Keratinocyte (primary cell): Measurements from ENCODE around the gene IL1A. TPM values are rescaled to one million over a fixed set of nuclear protein-coding genes. Genes with fewer than 3 reads are reported as not detected.

Source experiments
- DNase-seq: peaks from one replicate; pipeline ENCODE4 v3.0.0-alpha.2; 2011; ENCODE audit warnings: low read depth, missing footprints, low spot score
- FAIRE-seq: peaks from 2 replicates; lab custom pipeline; 2011; peaks lifted over from hg19 to GRCh38; lab: Jason Lieb, UNC
- H2AFZ ChIP-seq: 2 replicates; pipeline ENCODE4 v1.6.0; 2012; ENCODE audit warnings: low read length, control low read depth, inconsistent platforms; ENCODE audit not compliant: control insufficient read depth
- H3K27ac ChIP-seq: 2 replicates; pipeline ENCODE4 v1.5.1; 2011; ENCODE audit warnings: low read length; ENCODE audit not compliant: control insufficient read depth, insufficient read depth
- H3K27me3 ChIP-seq: 3 replicates; pipeline ENCODE4 v1.6.0; 2011; ENCODE audit warnings: low read length; ENCODE audit not compliant: control insufficient read depth, insufficient read depth; ENCODE audit errors: extremely low read depth
- H3K36me3 ChIP-seq, 2 experiments: 2 replicates in 1 of 2; 3 replicates in 1 of 2; pipeline ENCODE4 v1.5.1; 2011; ENCODE audit warnings: low read length in 2 of 2, mild to moderate bottlenecking in 1 of 2; ENCODE audit not compliant: control insufficient read depth in 2 of 2, insufficient read depth in 2 of 2; ENCODE audit errors: extremely low read depth in 1 of 2
- H3K4me1 ChIP-seq: 3 replicates; pipeline ENCODE4 v1.5.1; 2011; ENCODE audit warnings: low read length; ENCODE audit not compliant: control insufficient read depth, insufficient read depth; ENCODE audit errors: extremely low read depth
- H3K4me2 ChIP-seq: 3 replicates; pipeline ENCODE4 v1.6.0; 2011; ENCODE audit warnings: low read depth, low read length; ENCODE audit not compliant: control insufficient read depth, insufficient read depth; ENCODE audit errors: extremely low read depth
- H3K4me3 ChIP-seq, 3 experiments: fragments of 200-600 bp in 1 of 3; sonication (generic) in 1 of 3; 2 replicates in 2 of 3; 3 replicates in 1 of 3; pipeline ENCODE4 v1.5.1; 2011 to 2016; ENCODE audit warnings: low read length in 3 of 3, mild to moderate bottlenecking in 3 of 3, control low read depth in 2 of 3, inconsistent platforms in 1 of 3, low read depth in 1 of 3, mixed read lengths in 1 of 3, mixed run types in 1 of 3, moderate library complexity in 1 of 3; ENCODE audit not compliant: control insufficient read depth in 2 of 3, insufficient read depth in 2 of 3; ENCODE audit errors: extremely low read depth in 1 of 3
- H3K79me2 ChIP-seq: 2 replicates; pipeline ENCODE4 v1.6.0; 2012; ENCODE audit warnings: low read length; ENCODE audit not compliant: control insufficient read depth, insufficient read depth
- H3K9ac ChIP-seq: 3 replicates; pipeline ENCODE4 v1.6.0; 2011; ENCODE audit warnings: low read length; ENCODE audit not compliant: control insufficient read depth, insufficient read depth; ENCODE audit errors: extremely low read depth
- H3K9me1 ChIP-seq: 3 replicates; pipeline ENCODE4 v1.6.0; 2011; ENCODE audit warnings: low read length; ENCODE audit not compliant: control insufficient read depth, insufficient read depth; ENCODE audit errors: extremely low read depth
- H3K9me3 ChIP-seq: 2 replicates; pipeline ENCODE4 v1.5.1; 2012; ENCODE audit warnings: low read depth, low read length; ENCODE audit not compliant: control insufficient read depth
- H4K20me1 ChIP-seq: 3 replicates; pipeline ENCODE4 v1.6.0; 2011; ENCODE audit warnings: low read length; ENCODE audit not compliant: control insufficient read depth, insufficient read depth; ENCODE audit errors: extremely low read depth
- CTCF ChIP-seq, 3 experiments: IDR thresholded peaks in 1 of 3; conservative IDR thresholded peaks in 1 of 3; optimal IDR thresholded peaks in 1 of 3; 2 replicates in 2 of 3; 3 replicates in 1 of 3; pipeline versions ENCODE3 to v1.5.1; 2011; ENCODE audit warnings: low read length in 3 of 3, mild to moderate bottlenecking in 3 of 3, moderate library complexity in 2 of 3, control low read depth in 1 of 3, inconsistent platforms in 1 of 3; ENCODE audit not compliant: insufficient read depth in 2 of 3; ENCODE audit errors: extremely low read depth in 1 of 3
- EZH2 ChIP-seq: IDR thresholded peaks from one replicate; pipeline ENCODE4 v1.6.1; 2012; ENCODE audit warnings: inconsistent platforms, mild to moderate bottlenecking, low read length, moderate library complexity
- dilution Hi-C: fragments of 300-500 bp; cut with MboI; formaldehyde crosslinking; loops from one replicate; pipeline ENCODE4 v1.7.0; 2020; ENCODE audit warnings: low sequenced_read_pairs; ENCODE audit not compliant: extremely low pct_ligation_motif_present
- polyA plus RNA-seq, 5 experiments: library from polyadenylated mRNA; depleted of rRNA in 3 of 5; stranded (reverse) in 3 of 5; stranded (forward) in 1 of 5; unstranded in 1 of 5; fragments of >200 nt; gene quantifications; 1 replicate in 1 of 5; 2 replicates in 3 of 5; 3 replicates in 1 of 5; pipeline versions ENCODE4 v1.2.1 to v1.2.3, GENCODE V29; 2011 to 2012; ENCODE audit warnings: missing spikeins in 2 of 5, low read depth in 1 of 5, low replicate concordance in 1 of 5

The IL1A gene
- polyA plus RNA-seq, 1 donor (not counting 4 experiments of a cell fraction or from before 2014, with no cell fraction given), result 269 TPM

- Histone ChIP-seq H3K27ac (no peak overlapping the region), H3K36me3 (no peaks in the 10 kb centered on the region), H3K4me1 (peaks cover 13% of the 10 kb centered on the region), H3K4me3 (no peak overlapping the region), H3K27me3 (no peaks in the 10 kb centered on the region), H4K20me1 (no peaks in the 10 kb centered on the region), H2AFZ (no peak overlapping the region), H3K9me1 (no peaks in the 10 kb centered on the region), H3K4me2 (no peak overlapping the region), H3K9ac (no peak overlapping the region), H3K9me3 (no peaks in the 10 kb centered on the region), H3K79me2 (no peaks in the 10 kb centered on the region)
- dilution Hi-C loops, result no loop called here
- TF ChIP-seq EZH2 (no peak), CTCF (optimal IDR thresholded peaks at IDR 0.05 in 1 of 3, IDR thresholded peaks at IDR 0.05 in 1 of 3, conservative IDR thresholded peaks at IDR 0.05 in 1 of 3; ENCODE audit: extremely low read depth in 1 of 3, insufficient read depth in 2 of 3, low read length in 3 of 3) (no peak)
- FAIRE-seq, result no peak
- DNase-seq, result no peak
These were observed 60.3 kb downstream of the IL1A start for GRCh38 chr2:112723995-112724394.

Other genes starting within 250 kb of the IL1A start
- gene POLR1B, start 242.0 kb downstream of the IL1A start, polyA plus RNA-seq, result 23.5 to 31.9 TPM (median 27.1 TPM) in 3 replicates
- gene CHCHD5, start 199.9 kb downstream of the IL1A start, polyA plus RNA-seq, result 17.6 to 30.1 TPM (median 17.9 TPM) in 3 replicates
- gene SLC20A1, start 138.6 kb downstream of the IL1A start, polyA plus RNA-seq, result 148 to 415 TPM (median 265 TPM) in 3 replicates
- gene NT5DC4, start 63.5 kb downstream of the IL1A start, polyA plus RNA-seq, result 0.03 to 1.00 TPM (median 0.07 TPM) in 3 replicates
- 1.2 to 10.9 TPM (median 9.3 TPM) in 3 replicates for gene CKAP2L, start 19.9 kb downstream of the IL1A start, polyA plus RNA-seq
- gene IL1B, start 52.3 kb upstream of the IL1A start, polyA plus RNA-seq, result 221 to 291 TPM (median 232 TPM) in 3 replicates
- gene IL37, start 126.7 kb upstream of the IL1A start, polyA plus RNA-seq, result 0.33 to 0.73 TPM (median 0.63 TPM) in 3 replicates
- 8.0 to 62.8 TPM (median 20.2 TPM) in 3 replicates for gene IL36G, start 193.5 kb upstream of the IL1A start, polyA plus RNA-seq
- gene IL36A, start 221.0 kb upstream of the IL1A start, polyA plus RNA-seq, result not detected in 3 replicates